ENCODE results near the gene DOK7.

DNA sequence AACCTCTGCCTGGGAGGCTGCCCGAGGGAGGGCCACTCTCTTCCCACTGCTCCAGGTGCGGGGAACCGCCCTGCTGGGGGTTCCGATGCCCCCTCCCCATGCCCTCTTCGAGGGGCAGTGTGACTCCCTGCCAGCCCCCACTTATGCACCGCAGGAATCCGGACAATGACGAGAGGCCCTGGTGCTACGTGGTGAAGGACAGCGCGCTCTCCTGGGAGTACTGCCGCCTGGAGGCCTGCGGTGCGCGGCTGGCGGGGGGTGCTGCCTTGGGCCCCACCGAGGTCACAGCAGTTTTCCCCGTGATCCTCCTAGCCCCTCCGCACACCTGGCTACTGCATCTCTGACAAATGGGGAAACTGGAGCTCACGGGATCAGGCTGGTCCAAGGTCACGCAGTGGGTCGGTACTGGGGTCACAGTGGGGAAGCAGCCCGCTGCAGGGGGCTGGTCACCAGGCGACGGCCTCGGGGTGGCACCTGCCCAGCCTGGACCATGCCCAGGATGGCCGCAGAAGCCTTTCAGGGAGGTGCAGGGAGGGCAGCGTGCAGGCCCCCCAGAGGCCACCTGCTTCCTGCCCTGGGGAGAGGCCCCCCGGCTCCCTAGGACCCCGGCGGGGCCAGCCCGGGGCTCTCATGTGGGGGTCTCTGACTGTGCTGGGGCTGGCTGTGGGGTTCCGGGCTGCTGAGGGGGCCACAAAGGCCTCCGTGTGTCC lies 17.8 kb upstream of the DOK7 start:
- TF ChIP-seq, protein P1, sequence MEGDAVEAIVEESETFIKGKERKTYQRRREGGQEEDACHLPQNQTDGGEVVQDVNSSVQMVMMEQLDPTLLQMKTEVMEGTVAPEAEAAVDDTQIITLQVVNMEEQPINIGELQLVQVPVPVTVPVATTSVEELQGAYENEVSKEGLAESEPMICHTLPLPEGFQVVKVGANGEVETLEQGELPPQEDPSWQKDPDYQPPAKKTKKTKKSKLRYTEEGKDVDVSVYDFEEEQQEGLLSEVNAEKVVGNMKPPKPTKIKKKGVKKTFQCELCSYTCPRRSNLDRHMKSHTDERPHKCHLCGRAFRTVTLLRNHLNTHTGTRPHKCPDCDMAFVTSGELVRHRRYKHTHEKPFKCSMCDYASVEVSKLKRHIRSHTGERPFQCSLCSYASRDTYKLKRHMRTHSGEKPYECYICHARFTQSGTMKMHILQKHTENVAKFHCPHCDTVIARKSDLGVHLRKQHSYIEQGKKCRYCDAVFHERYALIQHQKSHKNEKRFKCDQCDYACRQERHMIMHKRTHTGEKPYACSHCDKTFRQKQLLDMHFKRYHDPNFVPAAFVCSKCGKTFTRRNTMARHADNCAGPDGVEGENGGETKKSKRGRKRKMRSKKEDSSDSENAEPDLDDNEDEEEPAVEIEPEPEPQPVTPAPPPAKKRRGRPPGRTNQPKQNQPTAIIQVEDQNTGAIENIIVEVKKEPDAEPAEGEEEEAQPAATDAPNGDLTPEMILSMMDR (IDR thresholded peaks at IDR 0.05; ENCODE audit: poor library complexity), result no peak
- no peak for TF ChIP-seq EZH2 (IDR thresholded peaks at IDR 0.05; ENCODE audit: borderline replicate concordance)

Data from hepatocyte (in vitro differentiated cells).